Activated CD4-positive, alpha-beta memory T cell treated with anti-CD3 and anti-CD28 coated beads, Interleukin-2, amount 10 ng/mL, durations not matched to agents 7 days and 5 days (primary cell): ENCODE measurements around the gene FAF1. TPM values are rescaled to one million over a fixed set of nuclear protein-coding genes. Genes with fewer than 3 reads are reported as not detected.

Source experiments
- CTCF ChIA-PET: fragments of 350-600 bp; sonication (Branson Sonifier 250); formaldehyde crosslinking; loops from one replicate; lab custom pipeline; 2021; ENCODE audit warnings: antibody characterized with exemption, inconsistent platforms; lab: Charles Lee
- POLR2A ChIA-PET: fragments of 350-600 bp; sonication (Branson Sonifier 250); formaldehyde crosslinking; loops from one replicate; lab custom pipeline; 2021; ENCODE audit warnings: antibody characterized with exemption; lab: Charles Lee
- DNase-seq: peaks from one replicate; pipeline ENCODE4 v3.0.0-alpha.2; 2020
- H3K27ac Mint-ChIP-seq: one replicate; pipeline ENCODE4 v1.8.0; 2021; ENCODE audit warnings: mild to moderate bottlenecking, mixed read lengths
- H3K27me3 Mint-ChIP-seq: one replicate; pipeline ENCODE4 v1.8.0; 2021; ENCODE audit warnings: mixed read lengths
- H3K36me3 Mint-ChIP-seq: one replicate; pipeline ENCODE4 v1.8.0; 2021; ENCODE audit warnings: low read depth, mixed read lengths
- H3K4me1 Mint-ChIP-seq: one replicate; pipeline ENCODE4 v1.8.0; 2021; ENCODE audit warnings: mixed read lengths
- H3K4me3 Mint-ChIP-seq: one replicate; pipeline ENCODE4 v1.8.0; 2021; ENCODE audit warnings: mild to moderate bottlenecking, mixed read lengths
- H3K9me3 Mint-ChIP-seq: one replicate; pipeline ENCODE4 v1.8.0; 2021; ENCODE audit warnings: mixed read lengths
- total RNA-seq, 2 experiments: library from RNA; stranded (reverse); gene quantifications; one replicate each; pipeline ENCODE4 v1.2.3, GENCODE V29; 2021

FAF1 gene
- total RNA-seq, 2 experiments from 2014 or later, result 71.3 to 75.1 TPM

GRCh38 chr1:50415235-50416149 is 544.6 kb downstream of the FAF1 start:
- H3K9me3 Mint-ChIP-seq, result no peaks in the 10 kb centered on the region
- DNase-seq, result no peak
- H3K4me1 Mint-ChIP-seq, result peaks cover 19% of the 10 kb centered on the region
- ChIA-PET CTCF (interaction anchor here (2.3 kb wide), 1 partner anchor 9 kb away, joined by 7 read pairs; no protein-coding TSS in a partner anchor), POLR2A (no interaction called here)
- no peak overlapping the region for H3K4me3 Mint-ChIP-seq
- peaks cover 69% of the 10 kb centered on the region for H3K27me3 Mint-ChIP-seq
- peaks cover 13% of the 10 kb centered on the region for H3K36me3 Mint-ChIP-seq
- no peak overlapping the region for H3K27ac Mint-ChIP-seq

- ChIA-PET POLR2A (no interaction called here), CTCF (interaction anchor here (2.3 kb wide), 1 partner anchor 10 kb away, joined by 7 read pairs; no protein-coding TSS in a partner anchor)
- no peak for DNase-seq
- H3K27me3 Mint-ChIP-seq, result peaks cover 67% of the 10 kb centered on the region
- no peak overlapping the region for H3K27ac Mint-ChIP-seq
- peaks cover 13% of the 10 kb centered on the region for H3K4me1 Mint-ChIP-seq
- H3K4me3 Mint-ChIP-seq, result no peak overlapping the region
- no peaks in the 10 kb centered on the region for H3K9me3 Mint-ChIP-seq
- H3K36me3 Mint-ChIP-seq, result peaks cover 7% of the 10 kb centered on the region
Measured at GRCh38 chr1:50414853-50415234, 545.2 kb downstream of the FAF1 start.

- POLR2A ChIA-PET, result no interaction called here
Measured at GRCh38 chr1:50412813-50413476, 547.1 kb downstream of the FAF1 start.

GRCh38 chr1:50405814-50406213 is 554.3 kb downstream of the FAF1 start:
- no peaks in the 10 kb centered on the region for H3K4me1 Mint-ChIP-seq
- H3K4me3 Mint-ChIP-seq, result no peak overlapping the region
- POLR2A ChIA-PET, result no interaction called here
- H3K9me3 Mint-ChIP-seq, result no peaks in the 10 kb centered on the region
- CTCF ChIA-PET, result no interaction called here
- no peak for DNase-seq
- H3K36me3 Mint-ChIP-seq, result no peaks in the 10 kb centered on the region
- no peak overlapping the region for H3K27ac Mint-ChIP-seq
- peaks cover 39% of the 10 kb centered on the region for H3K27me3 Mint-ChIP-seq

More at GRCh38 chr1:50412813-50413476, 547.1 kb downstream of the FAF1 start:
- Mint-ChIP-seq H3K4me3 (no peak overlapping the region), H3K27me3 (peaks cover 61% of the 10 kb centered on the region), H3K36me3 (peaks cover 4% of the 10 kb centered on the region), H3K4me1 (peaks cover 8% of the 10 kb centered on the region), H3K27ac (no peak overlapping the region), H3K9me3 (no peaks in the 10 kb centered on the region)
- CTCF ChIA-PET, result no interaction called here
- no peak for DNase-seq

GRCh38 chr1:50393522-50394120 is 566.4 kb downstream of the FAF1 start:
- Mint-ChIP-seq H3K36me3 (no peaks in the 10 kb centered on the region), H3K27ac (no peak overlapping the region), H3K4me1 (no peaks in the 10 kb centered on the region), H3K9me3 (no peaks in the 10 kb centered on the region), H3K27me3 (peaks cover 3% of the 10 kb centered on the region), H3K4me3 (no peak overlapping the region)
- DNase-seq, result no peak
- CTCF ChIA-PET, result no interaction called here
- POLR2A ChIA-PET, result no interaction called here

Other genes with a start within 250 kb of the FAF1 start
- 10 to 100 TPM; 53.1 to 56.1 TPM for gene CDKN2C, start 10.0 kb upstream of the FAF1 start, total RNA-seq
- gene C1orf185, start 142.0 kb upstream of the FAF1 start, total RNA-seq, result not detected